AG08396 (cell line): Measurements from ENCODE around the gene SIK2.
A peak's percentile ranks its signal among the peaks of the same experiment; 100 is the strongest.
"Not testable (repeated sequence)": the region's sequence is repeated elsewhere in the genome, so short reads cannot be mapped to it uniquely, and the experiment has no call there.

Experiments
- DNase-seq: peaks from one replicate; pipeline ENCODE4 v3.0.0; 2012; ENCODE audit warnings: low spot score, mixed read lengths

Gene SIK2

DNA sequence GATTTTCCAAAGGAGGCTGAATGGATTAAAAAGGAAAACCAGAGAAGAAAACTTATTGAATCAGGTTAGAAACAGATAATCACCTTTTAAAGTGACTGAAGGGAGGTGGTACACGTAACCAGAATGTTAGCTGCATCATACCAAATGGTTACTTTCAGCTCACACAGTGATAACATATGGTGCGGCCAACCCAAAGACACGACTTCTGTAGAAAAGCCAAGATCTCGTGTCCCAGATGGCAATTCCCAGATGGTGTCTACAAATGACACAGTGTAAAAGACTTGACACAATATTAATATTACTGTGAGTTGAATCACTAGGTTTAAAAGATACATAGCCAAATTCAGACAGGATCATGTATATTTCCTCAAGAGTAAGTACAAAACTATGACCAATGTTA, 158.8 kb downstream of the SIK2 start:
- DNase-seq, result no peak

GRCh38 chr11:111762526-111762925, 160.3 kb downstream of the SIK2 start:
- DNase-seq, result no peak

DNA sequence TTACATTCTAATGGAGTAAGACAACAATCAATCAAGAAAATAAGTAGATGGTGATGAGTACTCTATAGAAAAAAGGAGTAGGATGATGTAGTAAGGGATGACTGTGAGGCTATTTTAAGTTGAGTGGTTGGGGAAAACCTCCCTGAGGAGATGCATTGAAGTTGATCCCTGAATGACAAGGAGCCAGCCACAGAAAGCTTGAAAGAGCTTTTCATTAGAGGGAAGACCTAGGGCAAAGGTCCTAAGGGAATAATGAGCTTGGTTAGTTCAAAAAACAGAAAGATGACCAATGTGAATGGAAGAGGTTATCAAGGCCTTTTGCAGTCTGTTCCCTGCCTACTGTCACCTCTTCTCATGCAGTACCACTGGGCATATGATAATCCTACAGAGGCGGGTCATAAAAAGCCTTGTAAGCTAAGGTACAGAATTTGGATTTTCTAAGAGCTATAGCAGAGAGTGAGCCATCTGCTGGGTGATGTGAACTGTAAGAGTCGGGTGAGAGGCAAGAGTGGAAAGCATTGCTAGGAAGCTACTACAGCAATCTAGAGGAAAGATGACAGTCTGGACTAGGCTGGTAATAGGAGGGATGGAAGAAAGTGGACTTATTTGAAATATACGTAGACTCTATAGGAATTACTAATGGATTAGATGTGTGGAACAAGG, 160.9 kb downstream of the SIK2 start:
- no peak for DNase-seq

DNA sequence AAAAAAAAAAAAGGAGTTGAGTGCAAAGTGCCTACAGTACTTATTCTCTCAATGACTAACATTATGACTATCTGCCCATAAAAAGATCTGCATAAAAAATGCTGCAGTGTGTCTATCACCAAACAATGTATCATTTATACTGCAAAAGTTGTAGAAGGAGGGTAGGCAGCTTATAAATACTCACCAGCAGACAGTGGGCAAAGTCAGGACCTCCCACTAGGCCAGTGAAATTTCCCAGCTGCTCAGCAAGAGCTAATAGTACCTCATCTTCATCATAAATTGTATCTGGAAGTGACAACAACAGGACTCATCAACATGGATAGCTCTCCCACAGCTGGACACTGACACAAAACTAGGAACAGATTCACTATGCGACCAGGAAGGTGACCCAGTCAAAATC, 162.4 kb downstream of the SIK2 start:
- peak; percentile 43 for DNase-seq

DNA sequence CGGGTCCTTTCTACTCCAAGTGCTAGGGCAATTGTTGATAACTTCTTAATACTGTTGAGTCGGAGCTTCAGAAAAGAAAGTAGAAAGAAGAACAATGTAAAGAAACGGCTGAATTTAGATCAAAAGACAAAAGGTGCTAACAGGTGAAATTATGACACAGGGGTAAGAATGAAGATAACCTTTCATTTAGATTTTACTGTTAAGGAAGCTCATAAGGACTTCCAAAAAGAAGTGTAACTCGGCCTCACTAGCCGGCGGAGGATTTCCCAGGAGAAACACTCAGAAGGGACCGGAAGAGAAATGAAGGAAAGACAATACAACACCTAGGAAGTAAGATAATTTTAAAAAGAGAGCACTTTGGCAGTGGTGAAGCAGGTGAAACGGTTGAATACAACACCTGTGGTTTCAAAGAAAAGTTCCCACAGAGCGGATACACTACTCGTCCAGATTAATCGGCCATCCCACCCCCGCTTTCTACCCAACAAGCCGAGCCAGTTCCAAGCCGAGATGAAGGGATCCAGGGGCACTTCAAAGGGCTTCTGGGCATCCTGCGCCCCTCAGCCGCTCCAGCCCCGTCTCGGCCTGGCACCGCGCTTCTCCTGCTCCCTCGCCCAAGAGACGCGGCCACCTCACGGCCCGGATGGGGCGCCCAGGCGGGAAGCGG, 163.2 kb downstream of the SIK2 start:
- peak; percentile 52 for DNase-seq

GRCh38 chr11:111765984-111766833, 164.0 kb downstream of the SIK2 start, which contains the start of gene PPP2R1B:
Gene PPP2R1B (minus strand): TSS chr11:111766389. CDS start chr11:111766361, 28 bp downstream.
- peak; percentile 97 for DNase-seq

- no peak for DNase-seq
Measured at GRCh38 chr11:111766834-111767142, 164.5 kb downstream of the SIK2 start.

GRCh38 chr11:111770581-111771134, 168.4 kb downstream of the SIK2 start:
- DNase-seq, result no peak

DNA sequence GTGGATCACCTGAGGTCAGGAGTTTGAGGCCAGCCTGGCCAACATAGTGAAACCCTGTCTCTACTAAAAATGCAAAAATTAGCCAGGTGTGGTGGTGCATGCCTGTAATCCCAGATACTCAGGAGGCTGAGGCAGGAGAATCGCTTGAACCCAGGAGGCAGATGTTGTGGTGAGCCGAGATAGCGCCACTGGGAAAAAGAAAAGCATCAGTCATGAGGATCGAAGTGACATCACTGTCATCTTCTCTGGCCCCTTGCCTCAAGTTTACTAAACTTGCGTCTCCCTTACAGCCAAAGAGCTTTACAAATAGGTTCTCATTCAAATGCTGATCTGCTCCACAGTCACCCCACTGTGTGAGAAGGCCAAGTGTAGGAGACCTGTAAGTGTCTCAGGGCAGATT, 169.0 kb downstream of the SIK2 start:
- not testable (repeated sequence) for DNase-seq

DNA sequence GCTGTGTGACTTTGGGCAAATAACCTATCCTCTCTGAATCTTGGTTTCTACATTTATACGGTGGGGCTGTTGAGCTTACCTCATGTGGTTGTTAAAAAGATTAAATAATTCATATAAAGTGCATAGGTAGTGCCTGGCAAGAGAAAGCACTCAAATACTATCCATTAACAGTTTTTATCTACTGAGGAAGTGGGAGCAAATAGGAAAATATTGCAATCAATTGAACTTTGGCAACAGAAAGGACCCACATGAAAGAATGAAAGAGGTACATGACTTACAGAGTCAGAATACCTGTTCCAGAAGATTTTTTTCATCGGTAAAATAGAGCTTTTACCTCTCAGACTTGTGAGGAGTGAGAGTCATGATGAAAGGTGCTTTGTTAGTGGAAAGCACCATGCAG, 170.3 kb downstream of the SIK2 start:
- DNase-seq, result no peak

GRCh38 chr11:111774955-111775710, 172.9 kb downstream of the SIK2 start:
- DNase-seq, result peak; percentile 10

DNA sequence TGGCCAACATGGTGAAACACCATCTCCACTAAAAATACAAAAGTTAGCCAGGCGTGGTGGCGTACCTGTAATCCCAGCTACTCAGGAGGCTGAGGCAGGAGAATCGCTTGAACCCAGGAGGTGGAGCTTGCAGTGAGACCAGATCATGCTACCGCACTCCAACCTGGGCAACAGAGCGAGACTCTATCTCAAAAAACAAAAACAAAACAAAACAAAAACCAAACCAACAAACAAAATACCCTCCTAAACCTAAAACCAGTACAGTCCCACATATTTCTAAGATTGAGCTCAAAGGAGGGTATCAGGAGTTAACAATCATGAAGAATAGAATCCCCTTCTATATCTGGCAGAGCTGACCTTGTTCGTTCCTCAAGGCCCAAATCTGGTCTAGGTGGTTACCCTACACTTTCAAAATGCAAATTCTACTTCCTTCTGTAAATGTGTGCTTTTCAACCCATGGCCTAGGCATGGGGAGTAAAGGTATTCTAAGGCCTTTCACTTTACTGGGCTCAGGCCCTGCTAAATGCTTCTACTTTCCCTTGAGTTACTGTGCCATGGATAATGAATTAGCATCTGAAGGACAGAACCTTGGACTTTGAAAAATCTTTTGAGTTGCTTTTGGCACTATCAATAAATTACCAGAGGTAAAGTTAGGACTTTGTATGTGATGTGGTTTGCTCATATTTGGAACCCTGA, 174.3 kb downstream of the SIK2 start:
- no peak for DNase-seq

- peak; percentile 63 for DNase-seq
Measured at GRCh38 chr11:111777094-111778046, 175.1 kb downstream of the SIK2 start.

- DNase-seq, result no peak
Measured at GRCh38 chr11:111778047-111778558, 175.9 kb downstream of the SIK2 start.

GRCh38 chr11:111779118-111779517, 176.9 kb downstream of the SIK2 start:
- no peak for DNase-seq
